Measurements from ENCODE around the gene ZNF490.

The ZNF490 gene

DNA sequence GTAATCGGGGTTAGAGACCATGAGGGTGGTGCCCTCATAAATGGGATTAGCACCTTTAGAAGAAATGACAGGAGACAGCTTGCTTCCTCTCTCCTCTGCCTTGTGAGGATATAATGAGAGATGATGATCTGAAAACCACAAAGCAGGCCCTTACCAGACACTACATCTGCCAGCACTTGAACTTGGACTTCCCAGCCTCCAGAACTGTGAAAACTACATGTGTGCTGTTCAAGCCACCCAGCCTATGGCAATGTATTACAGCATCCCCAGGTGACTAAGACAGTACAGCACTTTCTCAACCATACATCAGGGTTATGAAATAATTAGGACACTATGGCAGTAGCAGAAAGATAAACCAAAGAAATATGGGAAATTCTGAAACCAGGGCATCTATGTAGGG lies 66.8 kb downstream of the ZNF490 start:
- DNase-seq (ENCODE audit: low read depth), result no peak

Measured in stimulated activated CD8-positive, alpha-beta memory T cell treated with anti-CD3 and anti-CD28 coated beads, Interleukin-12 subunit alpha, Interleukin-12 subunit beta, amount 100 ng/mL, for 4 hours (primary cell).